OCI-LY1 (cell line): Measurements from ENCODE around the gene OTOF.

ENCODE experiments used
- H2AFZ ChIP-seq: fragments of 200-600 bp; sonication (generic), shearing (Covaris generic); 2 replicates; pipeline ENCODE4 v1.6.0; 2014; ENCODE audit warnings: antibody characterized with exemption, mild to moderate bottlenecking, low read length
- H3F3A ChIP-seq: fragments of 200-600 bp; sonication (generic), shearing (Covaris generic); 2 replicates; pipeline ENCODE4 v1.6.0; 2014; ENCODE audit warnings: mild to moderate bottlenecking, antibody characterized with exemption, low read length, moderate library complexity; ENCODE audit not compliant: insufficient read depth
- H3K27ac ChIP-seq: fragments of 200-600 bp; sonication (generic); 2 replicates; pipeline ENCODE4 v1.5.1; 2014; ENCODE audit warnings: low read length, mixed run types, mild to moderate bottlenecking, low read depth; ENCODE audit not compliant: poor library complexity, severe bottlenecking
- H3K27me3 ChIP-seq: fragments of 200-600 bp; sonication (generic); 2 replicates; pipeline ENCODE4 v1.6.0; 2014; ENCODE audit warnings: antibody characterized with exemption, mild to moderate bottlenecking, low read length, moderate library complexity; ENCODE audit not compliant: insufficient read depth
- H3K36me3 ChIP-seq: fragments of 200-600 bp; sonication (generic); 2 replicates; pipeline ENCODE4 v1.6.1; 2014; ENCODE audit warnings: mild to moderate bottlenecking, antibody characterized with exemption, low read length, moderate library complexity, mixed read lengths; ENCODE audit not compliant: insufficient read depth
- H3K4me1 ChIP-seq: fragments of 200-600 bp; sonication (generic); 2 replicates; pipeline ENCODE4 v1.5.1; 2014; ENCODE audit warnings: mild to moderate bottlenecking, low read length, moderate library complexity; ENCODE audit not compliant: insufficient read depth, severe bottlenecking
- H3K4me2 ChIP-seq: fragments of 200-600 bp; sonication (generic), shearing (Covaris generic); 2 replicates; pipeline ENCODE4 v1.6.1; 2014; ENCODE audit warnings: low read length
- H3K4me3 ChIP-seq: fragments of 200-600 bp; sonication (generic); 2 replicates; pipeline ENCODE4 v1.5.1; 2014; ENCODE audit warnings: low read length, low read depth, mild to moderate bottlenecking, mixed read lengths; ENCODE audit not compliant: poor library complexity, severe bottlenecking
- H3K79me2 ChIP-seq: fragments of 200-600 bp; shearing (Covaris generic); 2 replicates; pipeline ENCODE4 v1.6.1; 2016; ENCODE audit warnings: mixed run types, low read length, mixed read lengths; ENCODE audit not compliant: insufficient read depth
- H3K9ac ChIP-seq: fragments of 200-600 bp; sonication (generic), shearing (Covaris generic); 2 replicates; pipeline ENCODE4 v1.6.1; 2014; ENCODE audit warnings: mild to moderate bottlenecking, low read length, mixed read lengths
- H3K9me2 ChIP-seq: fragments of 200-600 bp; sonication (generic), shearing (Covaris generic); 2 replicates; pipeline ENCODE4 v1.6.1; 2014; ENCODE audit warnings: low read depth, mild to moderate bottlenecking, low read length, mixed read lengths
- H3K9me3 ChIP-seq: fragments of 200-600 bp; shearing (Covaris generic); 2 replicates; pipeline ENCODE4 v1.6.1; 2014; ENCODE audit warnings: low read length, mixed read lengths
- H4K20me1 ChIP-seq: fragments of 200-600 bp; sonication (generic), shearing (Covaris generic); 2 replicates; pipeline ENCODE4 v1.6.0; 2016; ENCODE audit warnings: mild to moderate bottlenecking, low read length; ENCODE audit not compliant: insufficient read depth
- EZH2 ChIP-seq: fragments of 200-600 bp; sonication (generic), shearing (Covaris generic); IDR thresholded peaks from 2 replicates; pipeline ENCODE4 v1.8.0; 2017; ENCODE audit warnings: borderline replicate concordance, mixed run types, mild to moderate bottlenecking, antibody characterized with exemption, low read length, moderate library complexity, mixed read lengths
- TF ChIP-seq, protein P1 (sequence below): fragments of 200-600 bp; sonication (generic), shearing (Covaris generic); IDR thresholded peaks from 2 replicates; pipeline ENCODE4 v1.5.1; 2017; ENCODE audit warnings: mild to moderate bottlenecking, antibody characterized with exemption, low read length, moderate library complexity, mixed read lengths

Gene OTOF

DNA sequence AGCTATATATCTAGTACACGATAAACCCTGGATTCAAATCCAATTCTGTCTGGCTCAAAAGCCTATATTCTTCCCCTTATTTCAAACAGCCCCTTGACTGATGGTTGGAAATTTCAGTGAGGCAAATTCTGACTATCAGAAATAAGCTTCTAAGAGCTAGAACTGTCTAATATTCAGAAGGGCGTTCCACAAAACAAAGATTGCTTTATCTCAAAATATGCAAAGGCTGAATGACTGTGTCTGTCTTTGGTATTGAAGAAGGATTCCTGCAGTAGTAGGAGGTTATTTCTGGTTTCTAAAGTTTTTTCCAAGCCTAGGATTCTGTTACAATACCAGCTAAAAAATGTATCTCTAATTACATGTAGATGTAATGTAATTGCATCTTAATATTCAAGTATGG lies 45.1 kb downstream of the OTOF start:
- Histone ChIP-seq H3K9ac (no peak overlapping the region), H4K20me1 (no peaks in the 10 kb centered on the region), H3K79me2 (no peaks in the 10 kb centered on the region), H3K4me1 (no peaks in the 10 kb centered on the region), H3K27ac (no peak overlapping the region), H3K27me3 (no peaks in the 10 kb centered on the region; the same call in 1 of the 2 replicates), H3K36me3 (no peaks in the 10 kb centered on the region), H2AFZ (no peak overlapping the region), H3K4me3 (no peak overlapping the region), H3K9me3 (no peaks in the 10 kb centered on the region), H3F3A (no peaks in the 10 kb centered on the region), H3K9me2 (no peaks in the 10 kb centered on the region), H3K4me2 (no peak overlapping the region)
- TF ChIP-seq, protein P1, sequence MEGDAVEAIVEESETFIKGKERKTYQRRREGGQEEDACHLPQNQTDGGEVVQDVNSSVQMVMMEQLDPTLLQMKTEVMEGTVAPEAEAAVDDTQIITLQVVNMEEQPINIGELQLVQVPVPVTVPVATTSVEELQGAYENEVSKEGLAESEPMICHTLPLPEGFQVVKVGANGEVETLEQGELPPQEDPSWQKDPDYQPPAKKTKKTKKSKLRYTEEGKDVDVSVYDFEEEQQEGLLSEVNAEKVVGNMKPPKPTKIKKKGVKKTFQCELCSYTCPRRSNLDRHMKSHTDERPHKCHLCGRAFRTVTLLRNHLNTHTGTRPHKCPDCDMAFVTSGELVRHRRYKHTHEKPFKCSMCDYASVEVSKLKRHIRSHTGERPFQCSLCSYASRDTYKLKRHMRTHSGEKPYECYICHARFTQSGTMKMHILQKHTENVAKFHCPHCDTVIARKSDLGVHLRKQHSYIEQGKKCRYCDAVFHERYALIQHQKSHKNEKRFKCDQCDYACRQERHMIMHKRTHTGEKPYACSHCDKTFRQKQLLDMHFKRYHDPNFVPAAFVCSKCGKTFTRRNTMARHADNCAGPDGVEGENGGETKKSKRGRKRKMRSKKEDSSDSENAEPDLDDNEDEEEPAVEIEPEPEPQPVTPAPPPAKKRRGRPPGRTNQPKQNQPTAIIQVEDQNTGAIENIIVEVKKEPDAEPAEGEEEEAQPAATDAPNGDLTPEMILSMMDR = no peak
- TF ChIP-seq EZH2 = no peak

DNA sequence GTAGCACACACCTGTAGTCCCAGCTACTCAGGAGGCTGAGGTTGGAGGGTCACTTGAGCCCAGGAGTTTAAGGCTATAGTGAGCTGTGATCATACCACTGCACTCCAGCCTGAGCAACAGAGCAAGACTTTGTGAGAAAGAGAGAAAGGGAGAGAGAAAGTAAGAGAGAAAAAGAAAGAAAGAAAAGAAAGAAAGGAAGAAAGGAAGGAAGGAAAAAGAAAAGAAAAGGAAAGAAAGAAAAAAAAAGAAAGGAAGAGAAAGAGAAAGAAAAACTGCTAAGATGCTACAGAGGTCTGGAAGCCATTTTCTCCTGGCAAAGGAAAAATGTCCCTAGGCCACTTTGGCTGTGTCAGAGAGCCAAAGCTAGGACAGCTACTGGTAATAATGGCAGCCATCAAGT lies 45.6 kb downstream of the OTOF start:
- Histone ChIP-seq H2AFZ (no peak overlapping the region), H3K4me2 (no peak overlapping the region)

DNA sequence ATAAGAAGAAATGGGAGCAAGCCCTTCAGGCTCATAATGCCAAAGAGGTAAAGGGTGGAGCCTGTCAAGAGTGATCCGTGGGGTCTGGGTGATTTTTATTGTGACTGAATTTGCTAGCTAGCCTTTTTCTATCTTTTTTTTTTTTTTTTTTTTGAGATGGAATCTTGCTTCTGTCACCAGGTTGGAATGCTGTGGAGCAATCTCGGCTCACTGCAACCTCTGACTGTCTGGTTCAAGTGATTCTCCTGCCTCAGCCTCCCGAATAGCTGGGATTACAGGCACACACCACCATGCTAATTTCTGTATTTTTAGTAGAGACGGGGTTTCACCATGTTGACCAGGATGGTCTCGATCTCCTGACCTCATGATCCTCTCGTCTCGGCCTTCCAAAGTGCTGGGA lies 47.1 kb downstream of the OTOF start:
- H3F3A ChIP-seq = no peaks in the 10 kb centered on the region
- H2AFZ ChIP-seq = no peak overlapping the region
- no peaks in the 10 kb centered on the region for H3K79me2 ChIP-seq
- no peak overlapping the region for H3K4me3 ChIP-seq
- no peaks in the 10 kb centered on the region for H4K20me1 ChIP-seq
- H3K4me2 ChIP-seq = no peak overlapping the region
- no peaks in the 10 kb centered on the region for H3K36me3 ChIP-seq
- no peaks in the 10 kb centered on the region for H3K4me1 ChIP-seq
- no peaks in the 10 kb centered on the region for H3K9me3 ChIP-seq
- H3K9me2 ChIP-seq = no peaks in the 10 kb centered on the region
- no peaks in the 10 kb centered on the region; the same call in 1 of the 2 replicates for H3K27me3 ChIP-seq
- no peak for TF ChIP-seq EZH2
- TF ChIP-seq, protein P1 = no peak
- no peak overlapping the region for H3K9ac ChIP-seq
- H3K27ac ChIP-seq = no peak overlapping the region

More for the DNA sequence above, 45.6 kb downstream of the OTOF start:
- Histone ChIP-seq H3K9ac (no peak overlapping the region), H4K20me1 (no peaks in the 10 kb centered on the region), H3K36me3 (no peaks in the 10 kb centered on the region), H3K9me2 (no peaks in the 10 kb centered on the region), H3K79me2 (no peaks in the 10 kb centered on the region), H3K9me3 (no peaks in the 10 kb centered on the region), H3K27me3 (no peaks in the 10 kb centered on the region; the same call in 1 of the 2 replicates), H3K27ac (no peak overlapping the region), H3K4me3 (no peak overlapping the region), H3K4me1 (no peaks in the 10 kb centered on the region), H3F3A (no peaks in the 10 kb centered on the region)
- TF ChIP-seq, protein P1 = no peak
- no peak for TF ChIP-seq EZH2
